GM12878 (cell line): ENCODE measurements around the gene GAS2L3. TPM values are rescaled to one million over a fixed set of nuclear protein-coding genes. Genes with fewer than 3 reads are reported as not detected.

ENCODE experiments used
- ATAC-seq: fragments of 200-7000 bp; cut with Tn5 transposase; 3 replicates; pipeline ENCODE4 v1.9.1; 2020; ENCODE audit warnings: mild to moderate bottlenecking, moderate library complexity
- BruUV-seq: library from RNA; stranded (reverse); fragments of 400-500 nt; replicated peaks from 2 replicates; lab custom pipeline; 2021; lab: Mats Ljungman, UMichigan
- CTCF ChIA-PET: fragments of 300-600 bp; sonication (Branson Sonifier 250); formaldehyde crosslinking; extraction: SDS; loops from one replicate; lab custom pipeline; 2021; ENCODE audit warnings: inconsistent platforms; lab: Yijun Ruan, JAX
- POLR2A ChIA-PET: fragments of 350-600 bp; formaldehyde crosslinking; extraction: SDS; loops from one replicate; lab custom pipeline; 2021; ENCODE audit warnings: inconsistent platforms; lab: Charles Lee
- RAD21 ChIA-PET: fragments of 300-600 bp; sonication (Branson Sonifier 250); formaldehyde crosslinking; loops from one replicate; lab custom pipeline; 2023; ENCODE audit warnings: antibody characterized with exemption; ENCODE audit not compliant: unreplicated experiment; lab: Charles Lee
- SMC1A ChIA-PET: fragments of 300-600 bp; sonication (Branson Sonifier 250); formaldehyde crosslinking; loops from one replicate; lab custom pipeline; 2023; ENCODE audit not compliant: unreplicated experiment, uncharacterized antibody; lab: Charles Lee
- DNase-seq: peaks from one replicate; pipeline ENCODE4 v3.0.0-alpha.2; 2011; ENCODE audit warnings: low read depth, low spot score
- FAIRE-seq: peaks from 3 replicates; lab custom pipeline; 2011; peaks lifted over from hg19 to GRCh38; lab: Jason Lieb, UNC
- H2AFZ ChIP-seq: 2 replicates; pipeline ENCODE4 v1.6.0; 2011; ENCODE audit warnings: low read depth, low read length, control low read depth; ENCODE audit not compliant: control insufficient read depth
- H3K27ac ChIP-seq: 2 replicates; pipeline ENCODE4 v1.5.1; 2011; ENCODE audit warnings: control low read depth; ENCODE audit not compliant: control insufficient read depth, insufficient read depth
- H3K27me3 ChIP-seq, 2 experiments: replicated peaks in 1 of 2; 2 replicates each; pipeline versions ENCODE4 v1.6.0 to v1.6.1; 2011; ENCODE audit warnings: low read length in 1 of 2; ENCODE audit not compliant: control insufficient read depth in 2 of 2, insufficient read depth in 2 of 2
- H3K36me3 ChIP-seq, 2 experiments: 2 replicates each; pipeline ENCODE4 v1.5.1; 2011; ENCODE audit warnings: low read length in 1 of 2; ENCODE audit not compliant: control insufficient read depth in 2 of 2, insufficient read depth in 2 of 2
- H3K4me1 ChIP-seq: 2 replicates; pipeline ENCODE4 v1.6.1; 2011; ENCODE audit warnings: mild to moderate bottlenecking, low read length, moderate library complexity, mixed read lengths; ENCODE audit not compliant: control insufficient read depth, insufficient read depth
- H3K4me2 ChIP-seq: 2 replicates; pipeline ENCODE4 v1.6.0; 2011; ENCODE audit warnings: control low read depth; ENCODE audit not compliant: control insufficient read depth, insufficient read depth
- H3K4me3 ChIP-seq: fragments of 200-600 bp; sonication (generic); 2 replicates; pipeline ENCODE4 v1.5.1; 2016
- H3K79me2 ChIP-seq: 2 replicates; pipeline ENCODE4 v1.6.0; 2011; ENCODE audit warnings: low read length; ENCODE audit not compliant: control insufficient read depth, insufficient read depth
- H3K9ac ChIP-seq: 2 replicates; pipeline ENCODE4 v1.8.0; 2011; ENCODE audit warnings: low read length, control low read depth, mixed read lengths; ENCODE audit not compliant: control insufficient read depth, insufficient read depth
- H3K9me3 ChIP-seq: replicated peaks from 3 replicates; pipeline ENCODE4 v1.5.1; 2011; ENCODE audit warnings: mild to moderate bottlenecking, low read length; ENCODE audit not compliant: control insufficient read depth, insufficient read depth
- H4K20me1 ChIP-seq: 2 replicates; pipeline ENCODE4 v1.6.0; 2011; ENCODE audit not compliant: control insufficient read depth, insufficient read depth
- BACH1 ChIP-seq: fragments of 450-650 bp; IDR thresholded peaks from 2 replicates; pipeline ENCODE4 v1.6.1; 2017; ENCODE audit warnings: mild to moderate bottlenecking, borderline replicate concordance
- CHD1 ChIP-seq: IDR thresholded peaks from 2 replicates; pipeline ENCODE4 v1.6.1; 2012; ENCODE audit warnings: low read depth, low read length, improper control_type of control experiment
- CREB1 ChIP-seq: IDR thresholded peaks from 2 replicates; pipeline ENCODE4 v1.6.1; 2012; ENCODE audit warnings: low read depth, mild to moderate bottlenecking, inconsistent platforms
- LARP7 ChIP-seq: fragments of 450-650 bp; IDR thresholded peaks from 2 replicates; pipeline ENCODE4 v1.6.1; 2017; ENCODE audit warnings: mild to moderate bottlenecking
- MEF2A ChIP-seq: IDR thresholded peaks from 2 replicates; pipeline ENCODE4 v1.6.1; 2011; ENCODE audit warnings: low read depth, mild to moderate bottlenecking, low read length, moderate library complexity; ENCODE audit not compliant: insufficient read depth
- RBBP5 ChIP-seq: fragments of 200-600 bp; sonication (generic); conservative IDR thresholded peaks from 2 replicates; pipeline ENCODE4 v1.6.1; 2016
- STAT3 ChIP-seq: IDR thresholded peaks from 2 replicates; pipeline ENCODE4 v1.6.1; 2011; ENCODE audit warnings: low read depth, low read length, improper control_type of control experiment
- YBX1 ChIP-seq: fragments of 450-650 bp; IDR thresholded peaks from 2 replicates; pipeline ENCODE4 v1.6.1; 2016; ENCODE audit warnings: antibody characterized with exemption
- ZNF274 ChIP-seq: IDR thresholded peaks from one replicate; pipeline ENCODE4 v1.8.0; 2011; ENCODE audit not compliant: insufficient read length, insufficient read depth
- ZZZ3 ChIP-seq: IDR thresholded peaks from 2 replicates; pipeline ENCODE4 v1.6.1; 2011; ENCODE audit warnings: low read depth; ENCODE audit not compliant: control insufficient read depth, insufficient read length
- WGBS: methylation state at CpG from one replicate; pipeline ENCODE4 v1.1.6; 2016; ENCODE audit warnings: low lambda C conversion rate; ENCODE audit not compliant: insufficient replicate concordance, insufficient coverage; ENCODE audit errors: missing lambda C conversion rate; 5-methylcytosine and 5-hydroxymethylcytosine counted together
- in situ Hi-C: fragments of 300-500 bp; cut with MboI; formaldehyde crosslinking; loops from 9 replicates; pipeline ENCODE4 v1.14.3; 2018; ENCODE audit warnings: mixed read lengths
- intact Hi-C: fragments of 100-400 bp; cut with micrococcal nuclease; formaldehyde crosslinking; loops from one replicate; pipeline ENCODE4 v1.14.2; 2022; ENCODE audit not compliant: unreplicated experiment
- polyA plus RNA-seq, 11 experiments: library from polyadenylated mRNA; depleted of rRNA in 4 of 11; unstranded in 6 of 11; stranded (reverse) in 5 of 11; fragments of >200 nt; fragmentation: Nextera tagmentation in 4 of 11; fragmentation: Illumina TruSeq in 1 of 11; extraction: Ambion mirVana in 4 of 11; extraction: Trizol in 1 of 11; gene quantifications; 1 replicate in 1 of 11; 2 replicates in 10 of 11; pipeline versions ENCODE4 v1.2.1 to v1.2.3, GENCODE V29; 2011 to 2016; ENCODE audit warnings: inconsistent platforms in 2 of 11, missing spikeins in 2 of 11, low read depth in 1 of 11
- total RNA-seq, 4 experiments: library from RNA; depleted of rRNA in 3 of 4; stranded (reverse); fragments of >200 nt in 3 of 4; fragmentation: Illumina TruSeq in 1 of 4; extraction: Trizol in 1 of 4; gene quantifications; 2 replicates each; pipeline versions ENCODE4 v1.2.1 to v1.2.3, GENCODE V29; 2013 to 2021
- TF ChIP-seq, protein P1 (sequence below): IDR thresholded peaks from 2 replicates; pipeline ENCODE4 v1.6.1; 2012; ENCODE audit warnings: low read depth, low read length, improper control_type of control experiment
- TF ChIP-seq, protein P2 (sequence below): fragments of 450-650 bp; IDR thresholded peaks from 2 replicates; pipeline ENCODE4 v1.6.1; 2017; ENCODE audit warnings: antibody characterized with exemption, mild to moderate bottlenecking, moderate library complexity
- TF ChIP-seq, protein P3 (sequence below): fragments of 450-650 bp; IDR thresholded peaks from 2 replicates; pipeline ENCODE4 v1.6.1; 2018; ENCODE audit warnings: mild to moderate bottlenecking, low read depth, moderate library complexity; ENCODE audit not compliant: partially characterized antibody
- TF ChIP-seq, protein P4 (sequence below): IDR thresholded peaks from 2 replicates; pipeline ENCODE4 v1.6.1; 2011; ENCODE audit warnings: borderline replicate concordance, low read depth, mild to moderate bottlenecking, moderate library complexity, low read length; ENCODE audit not compliant: insufficient read depth, poor library complexity, severe bottlenecking

GAS2L3 gene
- total and polyA plus RNA-seq, 10 of the 15 experiments (the other 5 are each of a cell fraction or from before 2014, with no cell fraction given): 0.46 to 6.6 (median 2.4) TPM

DNA sequence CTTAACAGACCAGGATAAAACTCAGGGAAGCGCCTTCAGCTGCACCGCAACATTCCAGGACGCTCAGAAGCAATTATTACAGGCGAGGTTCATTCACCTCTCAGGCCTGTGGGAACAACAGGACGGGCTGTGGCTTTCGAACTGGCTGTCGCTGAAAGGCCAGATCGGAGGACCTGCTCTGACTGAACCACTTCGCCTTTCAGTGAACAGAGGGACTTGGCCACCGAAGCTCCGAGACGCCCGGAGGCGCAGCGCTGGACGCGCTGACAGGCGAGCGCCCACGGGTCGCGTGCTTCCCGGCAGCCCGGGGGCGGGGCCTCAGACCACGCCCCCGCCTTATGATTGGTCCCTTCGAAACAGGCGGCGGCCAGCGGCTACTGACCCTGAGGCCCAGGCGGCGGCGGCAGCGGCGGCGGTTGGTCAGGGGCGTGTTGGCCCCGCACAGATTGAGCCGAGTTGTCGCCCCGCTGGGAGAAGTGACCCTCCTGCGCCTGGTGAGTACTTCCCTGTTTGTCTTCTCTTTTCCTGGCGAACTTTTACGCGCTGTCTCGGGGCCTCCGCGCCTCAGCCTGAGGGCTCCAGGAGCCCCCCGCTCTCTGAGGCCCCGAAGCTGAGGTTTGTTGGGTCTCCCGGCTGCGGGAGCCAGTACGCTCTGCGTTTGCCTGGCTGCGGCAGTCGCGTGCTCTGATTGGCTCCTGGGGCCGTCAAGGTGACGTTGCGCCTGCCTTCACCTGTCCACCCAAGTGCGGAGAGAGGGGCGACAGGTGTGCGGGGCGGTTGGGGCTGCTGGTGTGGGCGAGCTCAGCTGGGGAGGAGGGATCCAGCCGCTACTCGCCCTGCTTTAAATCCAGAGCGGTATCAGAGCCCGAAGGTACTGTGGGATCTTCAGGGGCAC, at the start of gene GAS2L3 (continued):
- TF ChIP-seq, protein P1, sequence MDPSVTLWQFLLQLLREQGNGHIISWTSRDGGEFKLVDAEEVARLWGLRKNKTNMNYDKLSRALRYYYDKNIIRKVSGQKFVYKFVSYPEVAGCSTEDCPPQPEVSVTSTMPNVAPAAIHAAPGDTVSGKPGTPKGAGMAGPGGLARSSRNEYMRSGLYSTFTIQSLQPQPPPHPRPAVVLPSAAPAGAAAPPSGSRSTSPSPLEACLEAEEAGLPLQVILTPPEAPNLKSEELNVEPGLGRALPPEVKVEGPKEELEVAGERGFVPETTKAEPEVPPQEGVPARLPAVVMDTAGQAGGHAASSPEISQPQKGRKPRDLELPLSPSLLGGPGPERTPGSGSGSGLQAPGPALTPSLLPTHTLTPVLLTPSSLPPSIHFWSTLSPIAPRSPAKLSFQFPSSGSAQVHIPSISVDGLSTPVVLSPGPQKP: no peak
- TF ChIP-seq CREB1 (0 out of 2 replicates have a peak, but pooled peaks have one; percentile 6), ZNF274 (no peak)
- TF ChIP-seq, protein P2, sequence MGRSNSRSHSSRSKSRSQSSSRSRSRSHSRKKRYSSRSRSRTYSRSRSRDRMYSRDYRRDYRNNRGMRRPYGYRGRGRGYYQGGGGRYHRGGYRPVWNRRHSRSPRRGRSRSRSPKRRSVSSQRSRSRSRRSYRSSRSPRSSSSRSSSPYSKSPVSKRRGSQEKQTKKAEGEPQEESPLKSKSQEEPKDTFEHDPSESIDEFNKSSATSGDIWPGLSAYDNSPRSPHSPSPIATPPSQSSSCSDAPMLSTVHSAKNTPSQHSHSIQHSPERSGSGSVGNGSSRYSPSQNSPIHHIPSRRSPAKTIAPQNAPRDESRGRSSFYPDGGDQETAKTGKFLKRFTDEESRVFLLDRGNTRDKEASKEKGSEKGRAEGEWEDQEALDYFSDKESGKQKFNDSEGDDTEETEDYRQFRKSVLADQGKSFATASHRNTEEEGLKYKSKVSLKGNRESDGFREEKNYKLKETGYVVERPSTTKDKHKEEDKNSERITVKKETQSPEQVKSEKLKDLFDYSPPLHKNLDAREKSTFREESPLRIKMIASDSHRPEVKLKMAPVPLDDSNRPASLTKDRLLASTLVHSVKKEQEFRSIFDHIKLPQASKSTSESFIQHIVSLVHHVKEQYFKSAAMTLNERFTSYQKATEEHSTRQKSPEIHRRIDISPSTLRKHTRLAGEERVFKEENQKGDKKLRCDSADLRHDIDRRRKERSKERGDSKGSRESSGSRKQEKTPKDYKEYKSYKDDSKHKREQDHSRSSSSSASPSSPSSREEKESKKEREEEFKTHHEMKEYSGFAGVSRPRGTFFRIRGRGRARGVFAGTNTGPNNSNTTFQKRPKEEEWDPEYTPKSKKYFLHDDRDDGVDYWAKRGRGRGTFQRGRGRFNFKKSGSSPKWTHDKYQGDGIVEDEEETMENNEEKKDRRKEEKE: no peak

DNA sequence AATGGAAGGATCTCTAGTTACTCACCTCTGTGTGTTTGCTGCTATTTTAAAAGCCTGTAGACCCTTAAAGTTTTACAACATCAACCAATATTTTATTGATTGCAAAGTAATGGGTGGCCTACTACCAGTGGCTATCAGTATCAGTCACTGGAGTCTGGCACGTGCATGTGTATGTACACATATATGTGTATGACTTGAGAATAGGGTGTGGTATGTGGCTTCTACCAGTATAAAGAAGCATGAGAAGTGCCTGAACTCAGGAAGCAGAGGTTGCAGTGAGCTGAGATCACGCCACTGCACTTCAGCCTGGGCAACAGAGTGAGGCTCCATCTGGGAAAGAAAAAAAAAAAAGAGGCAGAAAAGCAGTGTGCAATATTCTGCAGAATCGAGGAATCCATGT, 45.5 kb upstream of the GAS2L3 start:
- no peaks in the 10 kb centered on the region for H3K27me3 ChIP-seq
- ATAC-seq: no peak
- ChIA-PET RAD21 (no interaction called here), SMC1A (interaction anchor here (0.6 kb wide), 1 partner anchor 17 kb away, joined by 3 read pairs; no protein-coding TSS in a partner anchor), CTCF (interaction anchor here (0.8 kb wide), 1 partner anchor 144 kb away, joined by 3 read pairs; no protein-coding TSS in a partner anchor), POLR2A (no interaction called here)
- no peak overlapping the region for H3K9ac ChIP-seq
- H3K4me2 ChIP-seq: no peak overlapping the region
- no peaks in the 10 kb centered on the region for H3K79me2 ChIP-seq
- FAIRE-seq: no peak
- no peaks in the 10 kb centered on the region for H4K20me1 ChIP-seq
- H2AFZ ChIP-seq: no peak overlapping the region
- intact Hi-C loops: no loop called here
- H3K36me3 ChIP-seq: no peaks in the 10 kb centered on the region
- WGBS: 0% methylated on average over 3 of the region's 3 CpGs
- no peak for DNase-seq
- no peak overlapping the region for H3K4me3 ChIP-seq
- H3K27ac ChIP-seq: no peak overlapping the region
- H3K9me3 ChIP-seq: no peaks in the 10 kb centered on the region
- in situ Hi-C loops: no loop called here
- no peaks in the 10 kb centered on the region for H3K4me1 ChIP-seq
- no TSS peak for BruUV-seq
- TF ChIP-seq, protein P3, sequence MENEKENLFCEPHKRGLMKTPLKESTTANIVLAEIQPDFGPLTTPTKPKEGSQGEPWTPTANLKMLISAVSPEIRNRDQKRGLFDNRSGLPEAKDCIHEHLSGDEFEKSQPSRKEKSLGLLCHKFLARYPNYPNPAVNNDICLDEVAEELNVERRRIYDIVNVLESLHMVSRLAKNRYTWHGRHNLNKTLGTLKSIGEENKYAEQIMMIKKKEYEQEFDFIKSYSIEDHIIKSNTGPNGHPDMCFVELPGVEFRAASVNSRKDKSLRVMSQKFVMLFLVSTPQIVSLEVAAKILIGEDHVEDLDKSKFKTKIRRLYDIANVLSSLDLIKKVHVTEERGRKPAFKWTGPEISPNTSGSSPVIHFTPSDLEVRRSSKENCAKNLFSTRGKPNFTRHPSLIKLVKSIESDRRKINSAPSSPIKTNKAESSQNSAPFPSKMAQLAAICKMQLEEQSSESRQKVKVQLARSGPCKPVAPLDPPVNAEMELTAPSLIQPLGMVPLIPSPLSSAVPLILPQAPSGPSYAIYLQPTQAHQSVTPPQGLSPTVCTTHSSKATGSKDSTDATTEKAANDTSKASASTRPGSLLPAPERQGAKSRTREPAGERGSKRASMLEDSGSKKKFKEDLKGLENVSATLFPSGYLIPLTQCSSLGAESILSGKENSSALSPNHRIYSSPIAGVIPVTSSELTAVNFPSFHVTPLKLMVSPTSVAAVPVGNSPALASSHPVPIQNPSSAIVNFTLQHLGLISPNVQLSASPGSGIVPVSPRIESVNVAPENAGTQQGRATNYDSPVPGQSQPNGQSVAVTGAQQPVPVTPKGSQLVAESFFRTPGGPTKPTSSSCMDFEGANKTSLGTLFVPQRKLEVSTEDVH: no peak
- TF ChIP-seq ZZZ3 (no peak), YBX1 (no peak), LARP7 (no peak), STAT3 (no peak), CHD1 (no peak), BACH1 (no peak), MEF2A (no peak), RBBP5 (no peak)
- TF ChIP-seq, protein P4, sequence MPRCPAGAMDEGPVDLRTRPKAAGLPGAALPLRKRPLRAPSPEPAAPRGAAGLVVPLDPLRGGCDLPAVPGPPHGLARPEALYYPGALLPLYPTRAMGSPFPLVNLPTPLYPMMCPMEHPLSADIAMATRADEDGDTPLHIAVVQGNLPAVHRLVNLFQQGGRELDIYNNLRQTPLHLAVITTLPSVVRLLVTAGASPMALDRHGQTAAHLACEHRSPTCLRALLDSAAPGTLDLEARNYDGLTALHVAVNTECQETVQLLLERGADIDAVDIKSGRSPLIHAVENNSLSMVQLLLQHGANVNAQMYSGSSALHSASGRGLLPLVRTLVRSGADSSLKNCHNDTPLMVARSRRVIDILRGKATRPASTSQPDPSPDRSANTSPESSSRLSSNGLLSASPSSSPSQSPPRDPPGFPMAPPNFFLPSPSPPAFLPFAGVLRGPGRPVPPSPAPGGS: no peak
